Esophagus mucosa (tissue), 1 donor: ENCODE results near the gene DUS3L. TPM values are rescaled to one million over a fixed set of nuclear protein-coding genes. Genes with fewer than 3 reads are reported as not detected.
A peak's percentile ranks its signal among the peaks of the same experiment; 100 is the strongest.
"Not testable (repeated sequence)": the region's sequence is repeated elsewhere in the genome, so short reads cannot be mapped to it uniquely, and the experiment has no call there.

ENCODE experiments used
- ATAC-seq: fragments of 200-7000 bp; cut with Tn5 transposase; one replicate; pipeline ENCODE4 v1.9.1; 2020
- total RNA-seq: library from RNA; stranded (reverse); gene quantifications from one replicate; pipeline ENCODE4 v1.2.4, GENCODE V29; 2023
- donor health status: DM: yes; HTN: yes; CAD: no.

DUS3L gene
- total RNA-seq, 1 donor from 2014 or later: 24.2 TPM

GRCh38 chr19:5767949-5768348 is 23.0 kb downstream of the DUS3L start:
- no peak for ATAC-seq

GRCh38 chr19:5765220-5765619 is 25.7 kb downstream of the DUS3L start:
- no peak for ATAC-seq

- no peak for ATAC-seq
These were observed 28.2 kb downstream of the DUS3L start for GRCh38 chr19:5762608-5763217.

- ATAC-seq: no peak
These were observed 37.2 kb downstream of the DUS3L start for GRCh38 chr19:5753743-5754142.

- ATAC-seq: no peak
These were observed 39.3 kb downstream of the DUS3L start for GRCh38 chr19:5751709-5752108.

GRCh38 chr19:5749505-5749904 is 41.5 kb downstream of the DUS3L start:
- ATAC-seq: no peak

- ATAC-seq: not testable (repeated sequence)
These were observed 42.0 kb downstream of the DUS3L start for GRCh38 chr19:5748920-5749319.

- not testable (repeated sequence) for ATAC-seq
These were observed 46.0 kb downstream of the DUS3L start for GRCh38 chr19:5744999-5745398.

GRCh38 chr19:5743630-5744029 is 47.3 kb downstream of the DUS3L start:
- no peak for ATAC-seq

- no peak for ATAC-seq
These were observed 48.9 kb downstream of the DUS3L start for GRCh38 chr19:5742051-5742450.

GRCh38 chr19:5738423-5738822 is 52.5 kb downstream of the DUS3L start:
- peak; percentile 68 for ATAC-seq

Other genes with a start within 250 kb of the DUS3L start
- 29.7 TPM for gene TINCR, start 223.2 kb downstream of the DUS3L start, total RNA-seq
- gene SAFB2, start 168.4 kb downstream of the DUS3L start, total RNA-seq: 30.0 TPM
- 35.5 TPM for gene SAFB, start 168.1 kb downstream of the DUS3L start, total RNA-seq
- 59.1 TPM for gene MICOS13, start 110.6 kb downstream of the DUS3L start, total RNA-seq
- gene HSD11B1L, start 110.1 kb downstream of the DUS3L start, total RNA-seq: 1.1 TPM
- 1,080 TPM for gene RPL36, start 100.9 kb downstream of the DUS3L start, total RNA-seq
- 47.1 TPM for gene LONP1, start 71.0 kb downstream of the DUS3L start, total RNA-seq
- not detected for gene CATSPERD, start 70.5 kb downstream of the DUS3L start, total RNA-seq
- gene PRR22, start 6.4 kb downstream of the DUS3L start, total RNA-seq: 1.8 TPM
- 2.7 TPM for gene NRTN, start 13.9 kb upstream of the DUS3L start, total RNA-seq
- gene FUT6, start 48.5 kb upstream of the DUS3L start, total RNA-seq: 56.9 TPM
- gene FUT3, start 60.3 kb upstream of the DUS3L start, total RNA-seq: 104 TPM
- gene FUT5, start 79.4 kb upstream of the DUS3L start, total RNA-seq: not detected
- gene NDUFA11, start 112.6 kb upstream of the DUS3L start, total RNA-seq: 217 TPM
- 4.1 TPM for gene VMAC, start 113.7 kb upstream of the DUS3L start, total RNA-seq
- gene CAPS, start 123.1 kb upstream of the DUS3L start, total RNA-seq: 2.7 TPM
- gene RANBP3, start 187.0 kb upstream of the DUS3L start, total RNA-seq: 49.6 TPM